ENCODE measurements around the gene TRIM26. TPM values are rescaled to one million over a fixed set of nuclear protein-coding genes. Genes with fewer than 3 reads are reported as not detected.

TRIM26 gene
- total RNA-seq, 1 experiment from 2014 or later, result 44.8 TPM

- Histone ChIP-seq H3K9me3 (ENCODE audit: control insufficient read depth, insufficient read depth, low read depth, low read length) (no peaks in the 10 kb centered on the region), H3K27ac (ENCODE audit: low read length) (peak overlapping the region; percentile 98; the same call in 1 of the 2 replicates), H3K4me1 (ENCODE audit: control insufficient read depth, insufficient read depth, low read length) (peaks cover 37% of the 10 kb centered on the region), H3K4me3 (ENCODE audit: low read depth in 2 of 2, low read length in 2 of 2) (peak overlapping the region; percentile 80 to 95), H3K36me3 (ENCODE audit: control insufficient read depth, insufficient read depth, low read length) (no peaks in the 10 kb centered on the region; the same call in none of the 2 replicates), H3K27me3 (ENCODE audit: control insufficient read depth, insufficient read depth, low read length) (no peaks in the 10 kb centered on the region)
- intact Hi-C loops (cut with micrococcal nuclease; ENCODE audit: unreplicated experiment), result no loop called here
- POLR2A ChIA-PET, result no interaction called here
- BruUV-seq (replicated peaks), result no TSS peak
- CTCF ChIA-PET, result no interaction called here
- TF ChIP-seq, protein P1, sequence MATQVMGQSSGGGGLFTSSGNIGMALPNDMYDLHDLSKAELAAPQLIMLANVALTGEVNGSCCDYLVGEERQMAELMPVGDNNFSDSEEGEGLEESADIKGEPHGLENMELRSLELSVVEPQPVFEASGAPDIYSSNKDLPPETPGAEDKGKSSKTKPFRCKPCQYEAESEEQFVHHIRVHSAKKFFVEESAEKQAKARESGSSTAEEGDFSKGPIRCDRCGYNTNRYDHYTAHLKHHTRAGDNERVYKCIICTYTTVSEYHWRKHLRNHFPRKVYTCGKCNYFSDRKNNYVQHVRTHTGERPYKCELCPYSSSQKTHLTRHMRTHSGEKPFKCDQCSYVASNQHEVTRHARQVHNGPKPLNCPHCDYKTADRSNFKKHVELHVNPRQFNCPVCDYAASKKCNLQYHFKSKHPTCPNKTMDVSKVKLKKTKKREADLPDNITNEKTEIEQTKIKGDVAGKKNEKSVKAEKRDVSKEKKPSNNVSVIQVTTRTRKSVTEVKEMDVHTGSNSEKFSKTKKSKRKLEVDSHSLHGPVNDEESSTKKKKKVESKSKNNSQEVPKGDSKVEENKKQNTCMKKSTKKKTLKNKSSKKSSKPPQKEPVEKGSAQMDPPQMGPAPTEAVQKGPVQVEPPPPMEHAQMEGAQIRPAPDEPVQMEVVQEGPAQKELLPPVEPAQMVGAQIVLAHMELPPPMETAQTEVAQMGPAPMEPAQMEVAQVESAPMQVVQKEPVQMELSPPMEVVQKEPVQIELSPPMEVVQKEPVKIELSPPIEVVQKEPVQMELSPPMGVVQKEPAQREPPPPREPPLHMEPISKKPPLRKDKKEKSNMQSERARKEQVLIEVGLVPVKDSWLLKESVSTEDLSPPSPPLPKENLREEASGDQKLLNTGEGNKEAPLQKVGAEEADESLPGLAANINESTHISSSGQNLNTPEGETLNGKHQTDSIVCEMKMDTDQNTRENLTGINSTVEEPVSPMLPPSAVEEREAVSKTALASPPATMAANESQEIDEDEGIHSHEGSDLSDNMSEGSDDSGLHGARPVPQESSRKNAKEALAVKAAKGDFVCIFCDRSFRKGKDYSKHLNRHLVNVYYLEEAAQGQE (IDR thresholded peaks at IDR 0.05; ENCODE audit: insufficient read depth in 1 of 2, low read depth in 2 of 2, low read length in 1 of 2), result no peak
- TF ChIP-seq SIN3A (IDR thresholded peaks at IDR 0.05; ENCODE audit: borderline replicate concordance, insufficient read depth, low read depth, low read length), result no peak
- no peak for TF ChIP-seq CTCF (IDR thresholded peaks at IDR 0.05)
- TF ChIP-seq TCF7L2 (IDR thresholded peaks at IDR 0.05; ENCODE audit: low read depth, low read length), result no peak
- TF ChIP-seq POLR2AphosphoS5 (IDR thresholded peaks at IDR 0.05; ENCODE audit: low read depth, low read length), result no peak
- no peak for DNase-seq (ENCODE audit: low read depth, low spot score)
- no peak for ATAC-seq
- in situ Hi-C loops (cut with HindIII; ENCODE audit: low pct_unique_long_range_greater_than_20kb, low sequenced_read_pairs), result no loop called here
Measured at GRCh38 chr6:30211899-30212298, 1.3 kb downstream of the TRIM26 start.

DNA sequence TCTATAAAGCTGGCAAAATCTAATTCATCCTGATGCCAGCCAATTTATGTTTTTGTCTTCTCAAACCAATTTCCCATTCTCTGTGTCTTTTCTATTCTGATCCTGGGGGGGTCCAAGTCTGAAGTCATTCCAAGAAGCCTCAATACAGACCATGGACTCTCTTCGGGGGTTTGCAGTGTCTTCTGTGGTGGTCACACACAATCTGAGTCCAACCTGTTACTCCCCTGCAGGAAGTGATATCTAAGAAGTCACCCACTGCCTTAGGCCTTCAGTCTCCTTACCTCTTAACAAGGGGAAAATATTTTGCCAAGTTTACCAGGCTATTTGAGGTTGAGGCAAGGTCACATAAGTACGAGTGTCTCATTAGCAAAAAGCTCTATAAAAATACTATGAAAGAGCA, 1.9 kb downstream of the TRIM26 start:
- Histone ChIP-seq H3K4me3 (ENCODE audit: low read depth in 2 of 2, low read length in 2 of 2) (no peak overlapping the region; a peak in 1 of 4 replicates), H3K27ac (ENCODE audit: low read length) (no peak overlapping the region; the same call in 1 of the 2 replicates), H3K27me3 (ENCODE audit: control insufficient read depth, insufficient read depth, low read length) (no peaks in the 10 kb centered on the region), H3K36me3 (ENCODE audit: control insufficient read depth, insufficient read depth, low read length) (no peaks in the 10 kb centered on the region; the same call in none of the 2 replicates), H3K9me3 (ENCODE audit: control insufficient read depth, insufficient read depth, low read depth, low read length) (no peaks in the 10 kb centered on the region), H3K4me1 (ENCODE audit: control insufficient read depth, insufficient read depth, low read length) (peaks cover 39% of the 10 kb centered on the region)
- no TSS peak for BruUV-seq (replicated peaks)
- no peak for DNase-seq (ENCODE audit: low read depth, low spot score)
- intact Hi-C loops (cut with micrococcal nuclease; ENCODE audit: unreplicated experiment), result no loop called here
- ChIA-PET POLR2A (interaction anchor here (0.7 kb wide), 1 partner anchor 90 kb away, joined by 8 read pairs; no protein-coding TSS in a partner anchor), CTCF (no interaction called here)
- in situ Hi-C loops (cut with HindIII; ENCODE audit: low pct_unique_long_range_greater_than_20kb, low sequenced_read_pairs), result no loop called here
- TF ChIP-seq SIN3A (IDR thresholded peaks at IDR 0.05; ENCODE audit: borderline replicate concordance, insufficient read depth, low read depth, low read length) (no peak), TCF7L2 (IDR thresholded peaks at IDR 0.05; ENCODE audit: low read depth, low read length) (no peak), CTCF (IDR thresholded peaks at IDR 0.05) (no peak), POLR2AphosphoS5 (IDR thresholded peaks at IDR 0.05; ENCODE audit: low read depth, low read length) (no peak)
- TF ChIP-seq, protein P1 (IDR thresholded peaks at IDR 0.05; ENCODE audit: insufficient read depth in 1 of 2, low read depth in 2 of 2, low read length in 1 of 2), result no peak
- no peak for ATAC-seq

All from Panc1 (cell line).